NCI-H1092 treated with DMSO at 0.1 percent for 48 hours (cell line): ENCODE results near the gene SPCS2.
"Not testable (repeated sequence)": the region's sequence is repeated elsewhere in the genome, so short reads cannot be mapped to it uniquely, and the experiment has no call there.

Experiments
- DNase-seq: peaks from one replicate; lab custom pipeline; 2025; lab: John Stamatoyannopoulos, UW

Gene SPCS2

GRCh38 chr11:74950374-74950969, 1.4 kb downstream of the SPCS2 start:
- DNase-seq = no peak

GRCh38 chr11:74951226-74951625, 2.2 kb downstream of the SPCS2 start:
- DNase-seq = no peak

GRCh38 chr11:74952752-74953151, 3.7 kb downstream of the SPCS2 start:
- no peak for DNase-seq

- no peak for DNase-seq
These were observed 4.4 kb downstream of the SPCS2 start for GRCh38 chr11:74953451-74953850.

GRCh38 chr11:74954199-74954598, 5.1 kb downstream of the SPCS2 start:
- DNase-seq = no peak

- no peak for DNase-seq
These were observed 7.4 kb downstream of the SPCS2 start for GRCh38 chr11:74956397-74957015.

- no peak for DNase-seq
These were observed 9.0 kb downstream of the SPCS2 start for GRCh38 chr11:74957937-74958629.

DNA sequence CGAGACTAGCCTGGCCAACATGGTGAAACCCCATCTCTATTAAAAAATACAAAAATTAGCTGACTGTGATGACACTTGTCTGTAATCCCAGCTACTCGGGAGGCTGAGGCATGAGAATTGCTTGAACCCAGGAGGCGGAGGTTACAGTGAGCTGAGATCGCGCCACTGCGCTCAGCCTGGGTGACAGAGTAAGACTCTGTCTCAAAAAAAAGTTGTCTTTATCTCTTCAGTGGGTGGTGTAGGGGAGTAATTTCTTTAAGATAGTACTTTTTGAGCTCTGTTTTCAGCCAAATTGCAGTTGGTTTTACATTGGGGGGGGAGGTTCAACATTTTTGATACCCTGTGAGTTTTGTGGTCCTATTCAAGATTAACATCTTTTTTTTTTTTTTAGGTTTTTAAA, 11.1 kb downstream of the SPCS2 start:
- DNase-seq = not testable (repeated sequence)

DNA sequence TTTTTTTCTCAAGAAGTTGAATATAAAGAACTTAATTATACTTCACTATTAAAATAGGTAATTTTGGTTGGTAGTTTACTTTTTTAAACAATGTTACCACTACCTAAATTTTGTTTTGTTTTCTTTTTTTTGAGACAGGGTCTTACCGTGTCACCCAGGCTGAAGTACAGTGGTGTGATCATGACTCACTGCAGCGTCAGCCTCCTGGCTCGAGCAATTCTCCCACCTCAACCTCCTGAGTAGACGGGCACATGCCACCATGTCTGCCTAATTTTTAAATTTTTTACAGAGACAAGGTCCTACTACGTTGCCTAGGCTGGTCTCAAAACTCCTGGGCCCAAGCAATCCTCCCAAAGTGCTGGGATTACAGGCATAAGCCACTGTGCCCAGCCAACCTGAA, 17.6 kb downstream of the SPCS2 start:
- no peak for DNase-seq

DNA sequence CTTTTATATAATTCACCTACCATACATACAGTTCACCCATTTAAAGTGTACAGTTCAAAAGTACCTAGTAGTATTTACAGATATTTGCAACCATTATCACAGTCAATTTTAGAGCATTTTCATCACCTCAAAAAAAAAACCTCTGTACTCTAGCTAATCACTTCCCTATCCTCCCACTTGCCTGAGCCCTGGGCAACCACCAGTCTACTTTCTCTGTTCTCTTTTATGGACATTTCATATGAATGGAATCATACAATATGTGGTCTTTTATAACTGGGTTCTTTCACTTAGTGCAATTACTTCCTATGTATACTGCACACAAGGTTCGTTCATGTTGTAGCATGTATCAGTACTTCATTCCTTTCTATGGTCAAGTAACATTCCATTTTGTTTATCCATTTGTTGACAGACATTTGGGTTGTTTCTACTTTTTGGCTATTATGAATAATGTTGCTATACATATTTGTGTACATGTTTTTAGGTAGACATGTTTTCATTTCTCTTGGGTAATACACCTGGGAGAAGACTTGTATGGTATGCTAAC, 21.9 kb downstream of the SPCS2 start:
- DNase-seq = no peak

DNA sequence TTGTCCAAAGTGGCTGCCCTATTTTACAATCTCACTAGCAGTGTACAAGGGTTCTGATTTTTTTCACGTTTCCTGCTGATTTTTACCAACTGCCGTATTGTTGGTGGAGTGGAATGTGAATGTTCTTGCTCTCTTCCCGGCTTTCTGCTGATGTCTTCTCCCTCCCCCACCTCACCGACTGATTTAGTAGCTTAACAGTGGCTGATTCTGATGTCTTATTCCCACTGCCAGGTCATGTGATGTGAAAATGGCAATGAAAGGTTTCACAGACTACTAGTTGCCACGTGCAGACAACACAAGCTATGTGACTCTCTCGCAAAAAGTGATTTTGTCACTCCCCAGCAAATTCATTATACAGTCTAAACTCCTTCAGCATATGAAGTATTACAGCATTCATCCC, 22.4 kb downstream of the SPCS2 start:
- no peak for DNase-seq

GRCh38 chr11:74978041-74978440, 29.0 kb downstream of the SPCS2 start:
- DNase-seq = no peak

- no peak for DNase-seq
These were observed 31.6 kb downstream of the SPCS2 start for GRCh38 chr11:74980634-74981033.

DNA sequence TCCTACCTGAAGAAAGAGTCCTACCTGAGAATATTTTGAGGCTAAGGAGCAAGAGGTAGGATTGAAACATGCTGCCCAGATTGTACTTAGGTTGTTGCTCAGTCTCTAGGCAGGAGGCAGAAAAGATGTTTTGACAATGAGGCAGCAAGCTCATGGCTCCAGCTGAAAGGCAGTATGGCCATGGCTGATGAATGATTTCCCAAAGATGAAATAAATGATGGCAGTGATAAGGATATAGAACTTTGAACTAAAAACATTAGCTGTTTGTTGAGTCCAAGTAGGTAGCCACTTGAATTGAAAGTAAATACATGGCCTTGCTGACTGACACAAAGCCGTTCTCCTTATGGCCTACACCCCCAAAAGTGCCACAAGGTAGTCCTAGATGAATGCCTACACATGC, 32.8 kb downstream of the SPCS2 start:
- no peak for DNase-seq

- DNase-seq = no peak
These were observed 35.0 kb downstream of the SPCS2 start for GRCh38 chr11:74984070-74984469.

DNA sequence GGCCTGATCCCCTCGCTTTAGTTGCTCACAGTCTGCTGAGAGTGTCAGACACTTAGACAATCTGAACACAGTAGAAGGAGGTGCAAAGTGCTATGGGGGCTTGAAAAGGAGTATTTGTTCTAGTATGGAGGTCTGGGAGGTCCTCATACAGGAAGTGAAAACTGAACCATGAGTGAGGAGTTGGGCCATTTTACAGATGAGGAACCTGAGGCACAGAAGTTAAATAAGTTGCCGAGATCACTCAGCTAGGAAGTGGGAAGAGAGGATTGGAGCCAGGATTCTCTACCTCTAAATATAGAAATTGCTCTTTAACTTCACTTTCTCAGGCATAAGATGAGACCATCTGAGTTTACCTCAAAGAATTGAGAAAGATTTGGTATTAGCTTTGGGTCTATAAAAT, 35.7 kb downstream of the SPCS2 start:
- DNase-seq = no peak

- DNase-seq = peak; percentile 97
These were observed 39.6 kb downstream of the SPCS2 start, which contains the start of gene NEU3 for GRCh38 chr11:74988541-74989259. NEU3 (plus strand) TSS chr11:74988933; CDS start chr11:74989061, 128 bp downstream.

DNA sequence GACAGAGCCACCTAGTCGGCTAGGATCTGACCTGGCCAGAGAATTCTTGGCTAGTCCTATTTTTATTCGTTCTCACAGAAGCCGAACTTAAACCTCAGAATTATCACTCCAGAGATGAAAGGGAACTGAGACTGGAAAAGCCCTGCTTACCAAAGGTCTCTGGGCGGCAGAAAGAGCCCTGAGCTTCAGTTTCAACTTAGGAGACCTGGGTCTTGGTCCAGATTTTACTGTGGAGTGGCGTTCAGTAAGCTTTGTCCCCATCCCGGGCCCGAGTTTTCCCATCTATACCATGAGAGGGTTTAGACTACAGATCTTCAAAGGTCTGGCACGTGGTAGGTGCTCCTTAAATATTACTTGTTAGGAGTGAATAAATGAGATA, 40.2 kb downstream of the SPCS2 start:
- DNase-seq = no peak

- not testable (repeated sequence) for DNase-seq
These were observed 41.1 kb downstream of the SPCS2 start for GRCh38 chr11:74990150-74990549.

DNA sequence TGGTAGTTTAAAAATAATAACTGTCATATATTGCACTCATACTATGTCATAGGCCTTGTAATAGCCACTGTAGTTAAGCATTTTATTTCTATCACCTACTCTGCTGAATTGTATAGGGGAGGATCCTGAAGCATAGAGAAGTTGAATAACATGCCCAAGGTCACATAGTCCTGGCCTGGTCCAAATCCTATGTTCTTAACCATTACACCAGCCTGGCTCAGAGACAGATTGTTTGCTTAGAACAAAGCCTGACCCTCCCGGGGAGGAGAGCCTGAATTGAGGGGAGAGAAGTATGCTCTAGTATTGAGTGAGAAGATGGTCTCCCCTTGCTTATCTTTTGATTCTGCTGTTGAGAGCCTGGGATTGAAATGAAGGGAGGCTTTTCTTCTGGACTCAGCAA, 41.9 kb downstream of the SPCS2 start:
- no peak for DNase-seq

GRCh38 chr11:74992852-74993251, 43.8 kb downstream of the SPCS2 start:
- no peak for DNase-seq

DNA sequence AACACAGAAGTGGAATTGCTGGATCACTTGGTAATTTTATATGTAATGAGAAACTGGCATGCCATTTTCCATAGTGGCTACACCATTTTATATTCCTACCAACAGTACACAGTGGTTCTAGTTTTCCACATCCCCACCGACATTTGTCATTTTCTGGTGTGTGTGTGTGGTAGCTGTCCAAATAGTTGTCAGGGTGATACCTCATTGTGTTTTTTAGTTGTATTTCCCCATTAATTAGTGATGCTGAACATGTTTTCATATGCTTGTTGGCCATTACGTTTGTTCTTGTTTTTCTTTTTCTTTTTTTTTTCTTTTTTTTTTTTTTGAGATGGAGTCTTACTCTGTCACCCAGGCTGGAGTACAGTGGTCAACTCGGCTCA, 51.9 kb downstream of the SPCS2 start:
- DNase-seq = no peak

GRCh38 chr11:75001686-75002085, 52.6 kb downstream of the SPCS2 start:
- no peak for DNase-seq
